Pancreas (tissue), 10 donors: ENCODE data around the gene ZBED4. TPM values are rescaled to one million over a fixed set of nuclear protein-coding genes. Genes with fewer than 3 reads are reported as not detected.
A peak's percentile ranks its signal among the peaks of the same experiment; 100 is the strongest.
"Not testable (repeated sequence)": the region's sequence is repeated elsewhere in the genome, so short reads cannot be mapped to it uniquely, and the experiment has no call there.

Experiments used
- ATAC-seq, 4 donors: fragments of 200-7000 bp; cut with Tn5 transposase; one replicate each; pipeline versions ENCODE4 v1.8.0 to v1.9.1; 2020; ENCODE audit warnings: mild to moderate bottlenecking in 4 of 4, moderate library complexity in 4 of 4
- DNase-seq, 6 donors: peaks; one replicate each; pipeline ENCODE4 v3.0.0-alpha.2; 2020
- FAIRE-seq: peaks from 2 replicates; lab custom pipeline; 2012; peaks lifted over from hg19 to GRCh38; lab: Jason Lieb, UNC
- H3K27ac ChIP-seq, 4 donors: fragments of 200-600 bp; sonication (generic); 1 replicate in 3 of 4; 2 replicates in 1 of 4; pipeline versions ENCODE4 v1.5.0 to v1.8.0; 2020
- H3K27me3 ChIP-seq, 4 donors: fragments of 200-600 bp; one replicate each; pipeline ENCODE4 v1.8.0; 2021
- H3K36me3 ChIP-seq, 3 donors: fragments of 200-600 bp; sonication (generic) in 1 of 3; one replicate each; pipeline versions ENCODE4 v1.5.0 to v1.8.0; 2020 to 2021
- H3K4me1 ChIP-seq, 3 donors: fragments of 200-600 bp; one replicate each; pipeline ENCODE4 v1.8.0; 2021
- H3K4me3 ChIP-seq, 4 donors: fragments of 200-600 bp; sonication (generic) in 2 of 4; one replicate each; pipeline versions ENCODE4 v1.5.0 to v1.8.0; 2020 to 2021
- H3K9me3 ChIP-seq, 4 donors: fragments of 200-600 bp; one replicate each; pipeline ENCODE4 v1.8.0; 2021
- WGBS, 2 donors: extraction: QIAGEN DNeasy Blood & Tissue Kit; methylation state at CpG; one replicate each; pipeline ENCODE4 v1.1.7; 2013; 5-methylcytosine and 5-hydroxymethylcytosine counted together
- intact Hi-C, 3 donors: fragments of 100-400 bp; cut with DNase I; formaldehyde crosslinking; loops; one replicate each; pipeline versions ENCODE4 v1.11.1 to v1.14.2; 2022
- polyA plus RNA-seq, 2 donors: library from polyadenylated mRNA; stranded (reverse); fragments of 200-250 nt; gene quantifications; one replicate each; pipeline ENCODE4 v1.2.3, GENCODE V29; 2013
- total RNA-seq, 6 donors: library from RNA; stranded (reverse); fragmentation: NEBNext Ultra II Directional in 4 of 6; extraction: Animal tissue kit (Norgen Biotek cat#: 25700) in 4 of 6; gene quantifications; one replicate each; pipeline versions ENCODE4 v1.2.1 to v1.2.4, GENCODE V29; 2021 to 2023
- TF ChIP-seq, protein P1 (sequence below), 4 donors: fragments of 200-600 bp; sonication (generic) in 3 of 4; IDR thresholded peaks; one replicate each; pipeline versions ENCODE4 v1.5.0 to v1.8.0; 2021; ENCODE audit warnings: antibody characterized with exemption in 4 of 4
- donor health status: healthy with polysubstance abuse.
- donor health status: DM: no; HTN: no; CAD: no; lungs with moderate emphysema.
- donor health status: DM: no; HTN: no; CAD: no.
- donor health status: control.
- donor health status: control.
- donor health status: Bipolar disorder and iron deficiency.
- donor health status: DM: yes; HTN: yes; CAD: no.
- donor health status: DM: no; HTN: no; CAD: no.
- donor health status: DM: no; HTN: no; CAD: no.
- donor health status: DM: yes; HTN: yes; CAD: no.

ZBED4 gene
- total and polyA plus RNA-seq, 8 donors: 2.4 to 7.2 (median 4.5) TPM

- peaks cover 0 to 20% (median 7%) of the 10 kb centered on the region in 3 donors for H3K36me3 ChIP-seq
- TF ChIP-seq, protein P1, sequence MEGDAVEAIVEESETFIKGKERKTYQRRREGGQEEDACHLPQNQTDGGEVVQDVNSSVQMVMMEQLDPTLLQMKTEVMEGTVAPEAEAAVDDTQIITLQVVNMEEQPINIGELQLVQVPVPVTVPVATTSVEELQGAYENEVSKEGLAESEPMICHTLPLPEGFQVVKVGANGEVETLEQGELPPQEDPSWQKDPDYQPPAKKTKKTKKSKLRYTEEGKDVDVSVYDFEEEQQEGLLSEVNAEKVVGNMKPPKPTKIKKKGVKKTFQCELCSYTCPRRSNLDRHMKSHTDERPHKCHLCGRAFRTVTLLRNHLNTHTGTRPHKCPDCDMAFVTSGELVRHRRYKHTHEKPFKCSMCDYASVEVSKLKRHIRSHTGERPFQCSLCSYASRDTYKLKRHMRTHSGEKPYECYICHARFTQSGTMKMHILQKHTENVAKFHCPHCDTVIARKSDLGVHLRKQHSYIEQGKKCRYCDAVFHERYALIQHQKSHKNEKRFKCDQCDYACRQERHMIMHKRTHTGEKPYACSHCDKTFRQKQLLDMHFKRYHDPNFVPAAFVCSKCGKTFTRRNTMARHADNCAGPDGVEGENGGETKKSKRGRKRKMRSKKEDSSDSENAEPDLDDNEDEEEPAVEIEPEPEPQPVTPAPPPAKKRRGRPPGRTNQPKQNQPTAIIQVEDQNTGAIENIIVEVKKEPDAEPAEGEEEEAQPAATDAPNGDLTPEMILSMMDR (IDR thresholded peaks at IDR 0.05): no peak
- intact Hi-C loops: no loop called here
Observed at GRCh38 chr22:49814856-49815255, 38.8 kb upstream of the ZBED4 start.

GRCh38 chr22:49815641-49816091 lies 38.0 kb upstream of the ZBED4 start:
- no peaks in the 10 kb centered on the region for H3K9me3 ChIP-seq
- H3K4me3 ChIP-seq: no peak overlapping the region
- FAIRE-seq (no peak), DNase-seq (peak in 1 of 6 donors; percentile 45), ATAC-seq (peak; percentile 47 to 74 (median 67))
- intact Hi-C loops: no loop called here
- TF ChIP-seq, protein P1 (IDR thresholded peaks at IDR 0.05): no peak
- peaks cover 0 to 12% (median 6%) of the 10 kb centered on the region in 3 donors for H3K4me1 ChIP-seq
- WGBS, 2 donors: 49 to 62% methylated on average over 15 of the region's 15 CpGs
- H3K27me3 ChIP-seq: no peaks in the 10 kb centered on the region
- peak overlapping the region in 1 of 4 donors; percentile 14 for H3K27ac ChIP-seq
- peaks cover 0 to 28% (median 14%) of the 10 kb centered on the region in 3 donors for H3K36me3 ChIP-seq

More at GRCh38 chr22:49814856-49815255, 38.8 kb upstream of the ZBED4 start:
- no peak overlapping the region for H3K4me3 ChIP-seq
- ATAC-seq: no peak
- FAIRE-seq: no peak
- no peak for DNase-seq
- 71 to 76% methylated on average over 8 of the region's 8 CpGs for WGBS, 2 donors
- no peak overlapping the region for H3K27ac ChIP-seq
- peaks cover 5 to 12% (median 6%) of the 10 kb centered on the region in 3 donors for H3K4me1 ChIP-seq
- no peaks in the 10 kb centered on the region for H3K9me3 ChIP-seq
- H3K27me3 ChIP-seq: no peaks in the 10 kb centered on the region

GRCh38 chr22:49817359-49817758 lies 36.3 kb upstream of the ZBED4 start:
- ATAC-seq (no peak), DNase-seq (no peak), FAIRE-seq (no peak)
- no peak overlapping the region for H3K4me3 ChIP-seq
- WGBS, 2 donors: 93 to 96% methylated on average over 3 of the region's 3 CpGs
- TF ChIP-seq, protein P1 (IDR thresholded peaks at IDR 0.05): no peak
- H3K27ac ChIP-seq: no peak overlapping the region
- H3K27me3 ChIP-seq: no peaks in the 10 kb centered on the region
- intact Hi-C loops: no loop called here
- H3K9me3 ChIP-seq: no peaks in the 10 kb centered on the region
- H3K36me3 ChIP-seq: peaks cover 0 to 41% (median 23%) of the 10 kb centered on the region in 3 donors
- peaks cover 0 to 12% (median 6%) of the 10 kb centered on the region in 3 donors for H3K4me1 ChIP-seq

DNA sequence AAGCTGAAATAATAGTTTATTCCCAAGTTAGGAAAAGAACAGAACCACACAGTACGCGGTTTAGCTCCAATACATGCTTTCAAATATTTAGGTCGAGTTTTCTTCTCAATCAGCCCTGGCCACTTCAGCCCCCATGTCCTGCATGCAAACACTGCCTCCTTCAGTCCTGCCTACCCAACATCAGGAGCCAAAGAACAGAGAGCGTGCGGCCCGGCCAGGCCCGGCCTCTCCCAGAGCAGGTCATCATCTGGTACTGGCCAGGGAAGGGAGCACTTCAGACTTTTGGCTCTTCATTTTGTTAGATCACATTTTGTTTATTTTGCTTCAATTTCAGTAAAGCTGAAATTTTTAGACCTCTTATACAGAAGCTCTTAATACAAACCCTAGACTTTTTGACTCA lies 32.7 kb upstream of the ZBED4 start:
- no peak for FAIRE-seq
- H3K27ac ChIP-seq: no peak overlapping the region
- H3K4me3 ChIP-seq: no peak overlapping the region
- ATAC-seq: peak in 1 of 4 donors; percentile 21
- WGBS, 2 donors: 78 to 85% methylated on average over 7 of the region's 7 CpGs
- H3K9me3 ChIP-seq: no peaks in the 10 kb centered on the region
- intact Hi-C loops: no loop called here
- H3K36me3 ChIP-seq: peaks cover 0 to 56% (median 35%) of the 10 kb centered on the region in 3 donors
- TF ChIP-seq, protein P1 (IDR thresholded peaks at IDR 0.05): no peak
- peaks cover 0 to 17% (median 15%) of the 10 kb centered on the region in 3 donors for H3K4me1 ChIP-seq
- no peaks in the 10 kb centered on the region for H3K27me3 ChIP-seq
- no peak for DNase-seq

DNA sequence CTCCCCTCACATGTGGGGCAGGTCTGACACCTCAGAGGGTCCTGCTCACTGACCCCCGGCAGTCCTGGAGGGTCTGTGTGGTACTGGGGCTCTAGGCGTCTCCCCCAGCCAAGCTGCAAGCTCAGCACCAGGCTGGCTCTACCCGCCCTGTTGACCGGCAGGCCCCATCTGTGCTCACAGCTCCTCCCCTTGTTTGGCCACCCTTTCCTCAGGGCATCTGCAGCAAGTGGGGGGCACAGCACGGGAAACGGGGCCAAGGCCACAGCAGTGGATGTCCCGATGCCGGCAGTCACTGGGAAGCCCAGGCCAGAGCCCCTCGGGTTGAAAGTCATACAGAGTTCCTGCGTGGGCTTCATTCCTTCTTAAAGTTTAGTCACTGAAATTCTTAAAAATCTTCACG lies 31.9 kb upstream of the ZBED4 start:
- intact Hi-C loops, H3K9me3 ChIP-seq, H3K27ac ChIP-seq, H3K4me3 ChIP-seq, H3K27me3 ChIP-seq, ATAC-seq, FAIRE-seq, DNase-seq: not testable (repeated sequence)
- H3K4me1 ChIP-seq: peaks cover 0 to 17% (median 15%) of the 10 kb centered on the region in 3 donors
- 71% methylated on average over 11 of the region's 11 CpGs for WGBS, 2 donors
- peaks cover 0 to 56% (median 35%) of the 10 kb centered on the region in 3 donors for H3K36me3 ChIP-seq
